GM12878 (cell line): Measurements from ENCODE around the gene PGLYRP3. TPM values are rescaled to one million over a fixed set of nuclear protein-coding genes. Genes with fewer than 3 reads are reported as not detected.

Source experiments
- ATAC-seq: fragments of 200-7000 bp; cut with Tn5 transposase; 3 replicates; pipeline ENCODE4 v1.9.1; 2020; ENCODE audit warnings: mild to moderate bottlenecking, moderate library complexity
- BruUV-seq: library from RNA; stranded (reverse); fragments of 400-500 nt; replicated peaks from 2 replicates; lab custom pipeline; 2021; lab: Mats Ljungman, UMichigan
- CTCF ChIA-PET: fragments of 300-600 bp; sonication (Branson Sonifier 250); formaldehyde crosslinking; extraction: SDS; loops from one replicate; lab custom pipeline; 2021; ENCODE audit warnings: inconsistent platforms; lab: Yijun Ruan, JAX
- POLR2A ChIA-PET: fragments of 350-600 bp; formaldehyde crosslinking; extraction: SDS; loops from one replicate; lab custom pipeline; 2021; ENCODE audit warnings: inconsistent platforms; lab: Charles Lee
- RAD21 ChIA-PET: fragments of 300-600 bp; sonication (Branson Sonifier 250); formaldehyde crosslinking; loops from one replicate; lab custom pipeline; 2023; ENCODE audit warnings: antibody characterized with exemption; ENCODE audit not compliant: unreplicated experiment; lab: Charles Lee
- SMC1A ChIA-PET: fragments of 300-600 bp; sonication (Branson Sonifier 250); formaldehyde crosslinking; loops from one replicate; lab custom pipeline; 2023; ENCODE audit not compliant: unreplicated experiment, uncharacterized antibody; lab: Charles Lee
- DNase-seq: peaks from one replicate; pipeline ENCODE4 v3.0.0-alpha.2; 2011; ENCODE audit warnings: low read depth, low spot score
- FAIRE-seq: peaks from 3 replicates; lab custom pipeline; 2011; peaks lifted over from hg19 to GRCh38; lab: Jason Lieb, UNC
- H2AFZ ChIP-seq: 2 replicates; pipeline ENCODE4 v1.6.0; 2011; ENCODE audit warnings: low read depth, low read length, control low read depth; ENCODE audit not compliant: control insufficient read depth
- H3K27ac ChIP-seq: 2 replicates; pipeline ENCODE4 v1.5.1; 2011; ENCODE audit warnings: control low read depth; ENCODE audit not compliant: control insufficient read depth, insufficient read depth
- H3K27me3 ChIP-seq, 2 experiments: replicated peaks in 1 of 2; 2 replicates each; pipeline versions ENCODE4 v1.6.0 to v1.6.1; 2011; ENCODE audit warnings: low read length in 1 of 2; ENCODE audit not compliant: control insufficient read depth in 2 of 2, insufficient read depth in 2 of 2
- H3K36me3 ChIP-seq, 2 experiments: 2 replicates each; pipeline ENCODE4 v1.5.1; 2011; ENCODE audit warnings: low read length in 1 of 2; ENCODE audit not compliant: control insufficient read depth in 2 of 2, insufficient read depth in 2 of 2
- H3K4me1 ChIP-seq: 2 replicates; pipeline ENCODE4 v1.6.1; 2011; ENCODE audit warnings: mild to moderate bottlenecking, low read length, moderate library complexity, mixed read lengths; ENCODE audit not compliant: control insufficient read depth, insufficient read depth
- H3K4me2 ChIP-seq: 2 replicates; pipeline ENCODE4 v1.6.0; 2011; ENCODE audit warnings: control low read depth; ENCODE audit not compliant: control insufficient read depth, insufficient read depth
- H3K4me3 ChIP-seq: fragments of 200-600 bp; sonication (generic); 2 replicates; pipeline ENCODE4 v1.5.1; 2016
- H3K79me2 ChIP-seq: 2 replicates; pipeline ENCODE4 v1.6.0; 2011; ENCODE audit warnings: low read length; ENCODE audit not compliant: control insufficient read depth, insufficient read depth
- H3K9ac ChIP-seq: 2 replicates; pipeline ENCODE4 v1.8.0; 2011; ENCODE audit warnings: low read length, control low read depth, mixed read lengths; ENCODE audit not compliant: control insufficient read depth, insufficient read depth
- H3K9me3 ChIP-seq: replicated peaks from 3 replicates; pipeline ENCODE4 v1.5.1; 2011; ENCODE audit warnings: mild to moderate bottlenecking, low read length; ENCODE audit not compliant: control insufficient read depth, insufficient read depth
- H4K20me1 ChIP-seq: 2 replicates; pipeline ENCODE4 v1.6.0; 2011; ENCODE audit not compliant: control insufficient read depth, insufficient read depth
- CBX3 ChIP-seq: fragments of 200-600 bp; sonication (generic); IDR thresholded peaks from 2 replicates; pipeline ENCODE4 v1.6.1; 2016; ENCODE audit warnings: low read depth, borderline replicate concordance
- GATAD2B ChIP-seq: fragments of 450-650 bp; conservative IDR thresholded peaks from 2 replicates; pipeline ENCODE4 v1.6.1; 2017; ENCODE audit warnings: low read depth, mild to moderate bottlenecking, moderate library complexity
- POU2F2 ChIP-seq: IDR thresholded peaks from 3 replicates; pipeline ENCODE4 v1.6.1; 2011; ENCODE audit warnings: low read depth, mild to moderate bottlenecking, low read length, borderline replicate concordance
- PRDM15 ChIP-seq: fragments of 450-650 bp; formaldehyde crosslinking; IDR thresholded peaks from 2 replicates; pipeline ENCODE4 v1.4.0; 2020; ENCODE audit warnings: mild to moderate bottlenecking, moderate library complexity
- RAD21 ChIP-seq: IDR thresholded peaks from 2 replicates; pipeline ENCODE4 v1.6.1; 2011; ENCODE audit warnings: mild to moderate bottlenecking, low read depth, low read length, moderate library complexity; ENCODE audit not compliant: insufficient read depth
- SMAD1 ChIP-seq: fragments of 450-650 bp; IDR thresholded peaks from 2 replicates; pipeline ENCODE4 v1.6.1; 2018; ENCODE audit warnings: mild to moderate bottlenecking, low read depth; ENCODE audit not compliant: partially characterized antibody
- ZNF217 ChIP-seq: fragments of 450-650 bp; IDR thresholded peaks from 2 replicates; pipeline ENCODE4 v1.6.1; 2017; ENCODE audit warnings: antibody characterized with exemption, mild to moderate bottlenecking
- WGBS: methylation state at CpG from one replicate; pipeline ENCODE4 v1.1.6; 2016; ENCODE audit warnings: low lambda C conversion rate; ENCODE audit not compliant: insufficient replicate concordance, insufficient coverage; ENCODE audit errors: missing lambda C conversion rate; 5-methylcytosine and 5-hydroxymethylcytosine counted together
- in situ Hi-C: fragments of 300-500 bp; cut with MboI; formaldehyde crosslinking; loops from 9 replicates; pipeline ENCODE4 v1.14.3; 2018; ENCODE audit warnings: mixed read lengths
- intact Hi-C: fragments of 100-400 bp; cut with micrococcal nuclease; formaldehyde crosslinking; loops from one replicate; pipeline ENCODE4 v1.14.2; 2022; ENCODE audit not compliant: unreplicated experiment
- polyA plus RNA-seq, 11 experiments: library from polyadenylated mRNA; depleted of rRNA in 4 of 11; unstranded in 6 of 11; stranded (reverse) in 5 of 11; fragments of >200 nt; fragmentation: Nextera tagmentation in 4 of 11; fragmentation: Illumina TruSeq in 1 of 11; extraction: Ambion mirVana in 4 of 11; extraction: Trizol in 1 of 11; gene quantifications; 1 replicate in 1 of 11; 2 replicates in 10 of 11; pipeline versions ENCODE4 v1.2.1 to v1.2.3, GENCODE V29; 2011 to 2016; ENCODE audit warnings: inconsistent platforms in 2 of 11, missing spikeins in 2 of 11, low read depth in 1 of 11
- total RNA-seq, 4 experiments: library from RNA; depleted of rRNA in 3 of 4; stranded (reverse); fragments of >200 nt in 3 of 4; fragmentation: Illumina TruSeq in 1 of 4; extraction: Trizol in 1 of 4; gene quantifications; 2 replicates each; pipeline versions ENCODE4 v1.2.1 to v1.2.3, GENCODE V29; 2013 to 2021

PGLYRP3 gene
- total and polyA plus RNA-seq, 10 of the 15 experiments (the other 5 are each of a cell fraction or from before 2014, with no cell fraction given) = 0.10 to 0.49 (median 0.18) TPM; not detected in 7

GRCh38 chr1:153271711-153272110 is 41.0 kb downstream of the PGLYRP3 start:
- CTCF ChIA-PET = interaction anchor here (1.7 to 2.2 kb wide), 3 partner anchors 10 to 43 kb away, joined by 3 to 8 read pairs (median 6); no protein-coding TSS in a partner anchor
- POLR2A ChIA-PET = no interaction called here
- Histone ChIP-seq H3K4me1 (peaks cover 3% of the 10 kb centered on the region), H2AFZ (no peak overlapping the region), H3K79me2 (no peaks in the 10 kb centered on the region), H3K27ac (no peak overlapping the region), H3K27me3 (no peaks in the 10 kb centered on the region), H4K20me1 (no peaks in the 10 kb centered on the region), H3K4me2 (no peak overlapping the region), H3K4me3 (no peak overlapping the region), H3K36me3 (no peaks in the 10 kb centered on the region), H3K9me3 (no peaks in the 10 kb centered on the region; the same call in 2 of the 3 replicates), H3K9ac (no peak overlapping the region)
- no peak for FAIRE-seq
- TF ChIP-seq ZNF217 = no peak
- TF ChIP-seq GATAD2B = no peak
- TF ChIP-seq SMAD1 = no peak
- TF ChIP-seq POU2F2 = no peak
- no peak for TF ChIP-seq RAD21
- no peak for TF ChIP-seq CBX3
- TF ChIP-seq PRDM15 (CRISPR knock-in tag) = no peak
- intact Hi-C loops = no loop called here
- RAD21 ChIA-PET = no interaction called here
- 44% methylated on average over 1 of the region's 1 CpG for WGBS
- in situ Hi-C loops = no loop called here
- SMC1A ChIA-PET = interaction anchor here (1.2 kb wide), 1 partner anchor 41 kb away, joined by 3 read pairs; the partner anchor contains the start of gene PGLYRP3
- BruUV-seq = no TSS peak
- ATAC-seq = no peak
- no peak for DNase-seq
